ENCODE data around the gene CALR3. TPM values are rescaled to one million over a fixed set of nuclear protein-coding genes. Genes with fewer than 3 reads are reported as not detected.

Gene CALR3
- total RNA-seq, 4 donors from 2014 or later: not detected

DNA sequence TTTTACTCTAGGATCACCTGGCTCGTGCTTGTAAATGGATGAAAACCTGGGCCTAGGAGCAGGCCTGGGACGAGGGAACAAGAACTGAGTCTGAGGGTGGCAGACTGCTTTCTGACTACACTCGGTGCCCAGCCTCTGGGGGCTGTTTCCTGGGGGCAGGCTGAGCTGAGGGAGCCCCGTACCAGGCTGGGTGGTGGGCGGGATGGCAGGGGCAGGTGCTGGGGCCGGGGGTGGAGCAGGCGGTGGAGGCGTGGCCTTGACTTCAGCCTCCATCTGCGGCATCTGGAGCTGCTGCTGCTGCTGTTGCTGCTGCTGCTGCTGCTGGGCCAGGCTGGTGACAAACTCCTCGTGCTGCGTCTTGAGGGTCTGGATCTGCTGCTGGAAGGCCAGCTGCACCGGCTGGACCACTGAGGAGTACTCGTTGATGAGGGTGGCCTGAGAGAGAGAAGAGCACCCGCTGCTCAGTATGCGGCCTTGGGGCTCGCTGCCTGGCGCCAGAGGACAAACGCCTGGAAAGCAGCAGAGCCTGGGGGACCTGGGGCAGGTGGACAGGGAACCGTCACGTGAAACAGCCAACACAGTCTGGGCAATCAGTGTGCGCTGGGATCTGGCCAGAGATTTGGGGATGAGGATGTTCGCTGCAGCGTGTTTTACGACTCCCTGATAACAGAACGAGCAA lies 33.6 kb upstream of the CALR3 start:
- DNase-seq (ENCODE audit: extremely low spot score): no peak
- TF ChIP-seq POLR2A (IDR thresholded peaks at IDR 0.05; ENCODE audit: low read depth): no peak
- no peak for TF ChIP-seq EP300 (IDR thresholded peaks at IDR 0.05)
- TF ChIP-seq POLR2AphosphoS5 (IDR thresholded peaks at IDR 0.05): no peak
- TF ChIP-seq CTCF (IDR thresholded peaks at IDR 0.05): no peak
- Histone ChIP-seq H3K4me1 (no peaks in the 10 kb centered on the region), H3K4me3 (no peak overlapping the region), H3K27ac (replicated peaks in 1 of 4) (no peak overlapping the region), H3K27me3 (no peaks in the 10 kb centered on the region), H3K36me3 (peaks cover 99 to 100% (median 100%) of the 10 kb centered on the region in 4 donors), H3K9me3 (no peaks in the 10 kb centered on the region)
- 96% methylated on average over 18 of the region's 25 CpGs for WGBS
- intact Hi-C loops (cut with DNase I): no loop called here

DNA sequence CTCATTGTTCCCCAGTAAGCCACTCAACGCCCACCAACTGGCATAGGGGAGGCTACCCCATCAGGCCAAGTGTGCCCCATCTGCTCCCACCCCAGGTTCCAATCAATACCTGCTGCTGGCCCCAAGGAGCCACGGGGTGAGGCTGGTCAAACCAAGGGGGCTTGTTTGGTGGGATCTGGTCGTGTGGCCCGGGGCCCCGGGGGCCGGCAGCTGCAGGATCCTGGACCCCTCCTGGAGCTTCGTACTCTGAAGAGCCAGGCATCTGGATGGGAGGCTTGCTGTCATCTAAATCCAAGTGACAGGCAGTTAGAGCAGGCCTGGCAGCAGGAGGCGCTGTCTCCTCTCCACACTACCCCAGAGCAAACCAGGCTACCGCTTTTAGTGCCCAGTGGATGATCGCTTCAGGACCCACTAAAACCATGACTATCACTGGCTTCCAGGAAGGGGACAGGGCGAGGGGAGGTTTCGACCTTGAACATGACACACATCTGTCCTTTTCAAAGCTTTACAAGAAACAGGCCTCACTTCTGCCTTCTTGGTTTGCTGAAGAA lies 32.1 kb upstream of the CALR3 start:
- no peak overlapping the region for H3K27ac ChIP-seq (replicated peaks in 1 of 4)
- DNase-seq (ENCODE audit: extremely low spot score): no peak
- TF ChIP-seq EP300 (IDR thresholded peaks at IDR 0.05): no peak
- TF ChIP-seq CTCF (IDR thresholded peaks at IDR 0.05): no peak
- no peak for TF ChIP-seq POLR2A (IDR thresholded peaks at IDR 0.05; ENCODE audit: low read depth)
- TF ChIP-seq POLR2AphosphoS5 (IDR thresholded peaks at IDR 0.05): no peak
- H3K36me3 ChIP-seq: peaks cover 93 to 100% (median 100%) of the 10 kb centered on the region in 4 donors
- 94% methylated on average over 7 of the region's 12 CpGs for whole genome bisulfite sequencing
- no peaks in the 10 kb centered on the region for H3K9me3 ChIP-seq
- no peak overlapping the region for H3K4me3 ChIP-seq
- intact Hi-C loops (cut with DNase I): no loop called here
- no peaks in the 10 kb centered on the region for H3K4me1 ChIP-seq
- no peaks in the 10 kb centered on the region for H3K27me3 ChIP-seq

- Histone ChIP-seq H3K4me3 (no peak overlapping the region), H3K9me3 (no peaks in the 10 kb centered on the region), H3K36me3 (peaks cover 93 to 100% (median 100%) of the 10 kb centered on the region in 4 donors), H3K27me3 (no peaks in the 10 kb centered on the region), H3K4me1 (no peaks in the 10 kb centered on the region), H3K27ac (replicated peaks in 1 of 4) (no peak overlapping the region)
- WGBS: 92% methylated on average over 5 of the region's 14 CpGs
- TF ChIP-seq POLR2AphosphoS5 (IDR thresholded peaks at IDR 0.05) (no peak), POLR2A (IDR thresholded peaks at IDR 0.05; ENCODE audit: low read depth) (no peak), CTCF (IDR thresholded peaks at IDR 0.05) (no peak), EP300 (IDR thresholded peaks at IDR 0.05) (no peak)
- DNase-seq (ENCODE audit: extremely low spot score): no peak
- intact Hi-C loops (cut with DNase I): no loop called here
Observed at GRCh38 chr19:16527334-16527935, 31.5 kb upstream of the CALR3 start.

DNA sequence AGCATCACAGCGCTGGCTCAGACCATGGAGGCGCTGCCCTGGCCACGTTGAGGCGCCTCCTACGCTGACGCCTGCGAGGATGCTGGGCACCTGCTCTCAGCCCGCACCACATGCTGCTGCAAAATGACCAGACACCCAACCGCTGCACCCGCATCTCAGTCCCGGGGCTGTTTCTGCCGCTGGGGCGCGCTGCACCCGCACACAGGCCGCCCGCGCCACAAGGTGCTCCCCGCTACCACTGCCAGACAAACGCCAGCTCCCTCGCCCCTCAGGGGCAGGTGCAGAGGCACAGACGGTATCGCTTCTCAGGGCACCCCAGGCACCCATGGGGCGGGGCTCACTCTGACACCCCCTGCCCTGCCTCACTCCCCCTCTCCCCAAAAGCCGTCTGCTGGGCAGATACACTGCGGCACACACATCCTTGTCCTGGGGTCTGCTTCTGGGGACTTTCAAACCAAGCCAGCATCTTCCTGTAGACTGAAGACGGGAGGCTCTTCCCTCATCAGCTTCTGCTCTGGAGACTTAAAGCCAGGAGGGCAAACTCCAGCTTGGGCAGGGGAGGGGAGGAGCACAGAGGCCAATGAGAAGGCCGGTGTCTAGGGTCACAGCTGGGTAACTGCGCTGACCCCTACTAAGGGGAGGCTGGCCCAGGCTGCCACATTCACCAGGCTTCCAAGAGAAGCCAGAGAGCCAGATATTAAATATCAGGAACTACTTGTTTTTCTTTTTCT lies 29.9 kb upstream of the CALR3 start:
- no peaks in the 10 kb centered on the region for H3K9me3 ChIP-seq
- no peak for TF ChIP-seq POLR2A (IDR thresholded peaks at IDR 0.05; ENCODE audit: low read depth)
- TF ChIP-seq POLR2AphosphoS5 (IDR thresholded peaks at IDR 0.05): no peak
- TF ChIP-seq CTCF (IDR thresholded peaks at IDR 0.05): no peak
- no peak for TF ChIP-seq EP300 (IDR thresholded peaks at IDR 0.05)
- H3K27me3 ChIP-seq: no peaks in the 10 kb centered on the region
- no peak overlapping the region for H3K4me3 ChIP-seq
- WGBS: 97% methylated on average over 25 of the region's 29 CpGs
- H3K36me3 ChIP-seq: peaks cover 90 to 100% (median 100%) of the 10 kb centered on the region in 4 donors
- no peak for DNase-seq (ENCODE audit: extremely low spot score)
- no peak overlapping the region for H3K27ac ChIP-seq (replicated peaks in 1 of 4)
- intact Hi-C loops (cut with DNase I): no loop called here
- H3K4me1 ChIP-seq: no peaks in the 10 kb centered on the region
